Stimulated activated CD4-positive, alpha-beta T cell treated with anti-CD3 and anti-CD28 coated beads, Interleukin-15, amount 100 ng/mL, for 1 hour (primary cell): ENCODE results near the gene IFT20.
"Not testable (repeated sequence)": the region's sequence is repeated elsewhere in the genome, so short reads cannot be mapped to it uniquely, and the experiment has no call there.

ENCODE experiments used
- DNase-seq, 2 donors: peaks; one replicate each; pipeline ENCODE4 v3.0.0-alpha.2; 2020; ENCODE audit warnings: low read depth in 1 of 2, low spot score in 1 of 2

The IFT20 gene

GRCh38 chr17:28317099-28317965 is 17.9 kb downstream of the IFT20 start:
- DNase-seq, result no peak

- no peak for DNase-seq
Measured at GRCh38 chr17:28315846-28316705, 19.2 kb downstream of the IFT20 start.

GRCh38 chr17:28313841-28314240 is 21.4 kb downstream of the IFT20 start:
- DNase-seq, result no peak

- no peak for DNase-seq
Measured at GRCh38 chr17:28306954-28307401, 28.3 kb downstream of the IFT20 start.

GRCh38 chr17:28298449-28298848 is 36.8 kb downstream of the IFT20 start:
- DNase-seq, result no peak

- DNase-seq, result no peak
Measured at GRCh38 chr17:28295677-28296578, 39.3 kb downstream of the IFT20 start.

- no peak for DNase-seq
Measured at GRCh38 chr17:28293994-28294393, 41.3 kb downstream of the IFT20 start.

- DNase-seq, result not testable (repeated sequence)
Measured at GRCh38 chr17:28292878-28293277, 42.4 kb downstream of the IFT20 start.

- no peak for DNase-seq
Measured at GRCh38 chr17:28291780-28292330, 43.4 kb downstream of the IFT20 start.

- DNase-seq, result no peak
Measured at GRCh38 chr17:28290703-28291102, 44.6 kb downstream of the IFT20 start.

GRCh38 chr17:28285965-28286364 is 49.3 kb downstream of the IFT20 start:
- DNase-seq, result no peak

GRCh38 chr17:28282596-28282995 is 52.7 kb downstream of the IFT20 start:
- no peak for DNase-seq

- DNase-seq, result no peak
Measured at GRCh38 chr17:28280826-28281225, 54.4 kb downstream of the IFT20 start.

GRCh38 chr17:28279411-28279810 is 55.9 kb downstream of the IFT20 start:
- no peak for DNase-seq
